CD8-positive, alpha-beta memory T cell (primary cell): ENCODE data around the gene ADGRF5. TPM values are rescaled to one million over a fixed set of nuclear protein-coding genes. Genes with fewer than 3 reads are reported as not detected.

ENCODE experiments used
- CTCF ChIA-PET: fragments of 350-600 bp; sonication (Branson Sonifier 250); formaldehyde crosslinking; loops from one replicate; lab custom pipeline; 2021; ENCODE audit warnings: antibody characterized with exemption; lab: Charles Lee
- POLR2A ChIA-PET: fragments of 350-600 bp; sonication (Branson Sonifier 250); formaldehyde crosslinking; loops from one replicate; lab custom pipeline; 2021; ENCODE audit warnings: antibody characterized with exemption; lab: Charles Lee
- DNase-seq, 5 donors: peaks; one replicate each; pipeline versions ENCODE4 v3.0.0 to v3.0.0-alpha.2; 2020 to 2022; ENCODE audit warnings: mixed read lengths in 1 of 5
- H3K27ac ChIP-seq: one replicate; pipeline ENCODE4 v1.7.0; 2013; ENCODE audit warnings: low read depth, mild to moderate bottlenecking, low read length, moderate library complexity
- H3K27me3 ChIP-seq: 2 replicates; pipeline ENCODE4 v1.7.0; 2013; ENCODE audit warnings: low read length, mild to moderate bottlenecking; ENCODE audit not compliant: insufficient read depth, poor library complexity, severe bottlenecking
- H3K36me3 ChIP-seq: 2 replicates; pipeline ENCODE4 v1.7.0; 2013; ENCODE audit warnings: mild to moderate bottlenecking, low read length, moderate library complexity; ENCODE audit not compliant: insufficient read depth
- H3K4me1 ChIP-seq: 2 replicates; pipeline ENCODE4 v1.7.0; 2013; ENCODE audit warnings: mild to moderate bottlenecking, low read length, moderate library complexity; ENCODE audit not compliant: insufficient read depth
- H3K4me3 ChIP-seq: 2 replicates; pipeline ENCODE4 v1.7.0; 2013; ENCODE audit warnings: mild to moderate bottlenecking, low read length
- H3K9me3 ChIP-seq: 2 replicates; pipeline ENCODE4 v1.7.0; 2013; ENCODE audit warnings: mild to moderate bottlenecking, low read length
- H3K27ac Mint-ChIP-seq, 8 donors: one replicate each; pipeline ENCODE4 v1.8.0; 2020 to 2021; ENCODE audit warnings: mixed read lengths in 8 of 8, mild to moderate bottlenecking in 6 of 8, inconsistent platforms in 3 of 8, moderate library complexity in 3 of 8
- H3K27me3 Mint-ChIP-seq, 2 donors: one replicate each; pipeline ENCODE4 v1.8.0; 2020 to 2021; ENCODE audit warnings: mixed read lengths in 2 of 2, mild to moderate bottlenecking in 1 of 2, moderate library complexity in 1 of 2
- H3K36me3 Mint-ChIP-seq, 3 donors: one replicate each; pipeline ENCODE4 v1.8.0; 2020 to 2021; ENCODE audit warnings: mixed read lengths in 3 of 3, inconsistent platforms in 1 of 3, mild to moderate bottlenecking in 1 of 3
- H3K4me1 Mint-ChIP-seq, 3 donors: one replicate each; pipeline ENCODE4 v1.8.0; 2020 to 2021; ENCODE audit warnings: mixed read lengths in 3 of 3, inconsistent platforms in 1 of 3, mild to moderate bottlenecking in 1 of 3
- H3K4me3 Mint-ChIP-seq, 7 donors: one replicate each; pipeline ENCODE4 v1.8.0; 2020 to 2021; ENCODE audit warnings: mixed read lengths in 7 of 7, mild to moderate bottlenecking in 6 of 7, moderate library complexity in 4 of 7, inconsistent platforms in 2 of 7
- H3K9me3 Mint-ChIP-seq, 5 donors: one replicate each; pipeline ENCODE4 v1.8.0; 2020 to 2022; ENCODE audit warnings: mixed read lengths in 5 of 5, mild to moderate bottlenecking in 3 of 5, moderate library complexity in 2 of 5, inconsistent platforms in 1 of 5
- polyA plus RNA-seq: library from polyadenylated mRNA; unstranded; fragments of 300-500 nt; fragmentation: Illumina TruSeq; gene quantifications from one replicate; pipeline ENCODE4 v1.2.3, GENCODE V29; 2021
- total RNA-seq, 2 experiments: library from RNA; stranded (reverse); gene quantifications; one replicate each; pipeline ENCODE4 v1.2.3, GENCODE V29; 2021

The ADGRF5 gene
- total and polyA plus RNA-seq, 3 experiments from 2014 or later, result not detected

GRCh38 chr6:46909371-46909770 is 12.4 kb downstream of the ADGRF5 start:
- Histone ChIP-seq H3K27me3 (no peaks in the 10 kb centered on the region), H3K36me3 (no peaks in the 10 kb centered on the region), H3K9me3 (no peaks in the 10 kb centered on the region), H3K27ac (no peak overlapping the region), H3K4me1 (no peaks in the 10 kb centered on the region), H3K4me3 (no peak overlapping the region)
- Mint-ChIP-seq H3K27ac (no peak overlapping the region), H3K4me3 (no peak overlapping the region), H3K4me1 (no peaks in the 10 kb centered on the region), H3K36me3 (no peaks in the 10 kb centered on the region), H3K9me3 (no peaks in the 10 kb centered on the region), H3K27me3 (peaks cover 0 to 2% of the 10 kb centered on the region in 2 donors)
- CTCF ChIA-PET, result no interaction called here
- POLR2A ChIA-PET, result no interaction called here
- no peak for DNase-seq

GRCh38 chr6:46906776-46907175 is 15.0 kb downstream of the ADGRF5 start:
- Histone ChIP-seq H3K4me1 (no peaks in the 10 kb centered on the region), H3K4me3 (no peak overlapping the region), H3K36me3 (no peaks in the 10 kb centered on the region), H3K27ac (no peak overlapping the region), H3K27me3 (no peaks in the 10 kb centered on the region), H3K9me3 (no peaks in the 10 kb centered on the region)
- Mint-ChIP-seq H3K4me1 (no peaks in the 10 kb centered on the region), H3K27me3 (peaks cover 3 to 7% of the 10 kb centered on the region in 2 donors), H3K27ac (no peak overlapping the region), H3K9me3 (no peaks in the 10 kb centered on the region), H3K36me3 (no peaks in the 10 kb centered on the region), H3K4me3 (no peak overlapping the region)
- ChIA-PET CTCF (no interaction called here), POLR2A (no interaction called here)
- DNase-seq, result no peak

GRCh38 chr6:46904117-46904516 is 17.6 kb downstream of the ADGRF5 start:
- no peak for DNase-seq
- Histone ChIP-seq H3K9me3 (no peaks in the 10 kb centered on the region), H3K36me3 (no peaks in the 10 kb centered on the region), H3K4me1 (no peaks in the 10 kb centered on the region), H3K4me3 (no peak overlapping the region), H3K27ac (no peak overlapping the region), H3K27me3 (no peaks in the 10 kb centered on the region)
- no peak overlapping the region for H3K4me3 Mint-ChIP-seq
- peaks cover 0 to under 1% (median 0%) of the 10 kb centered on the region in 3 donors for H3K36me3 Mint-ChIP-seq
- POLR2A ChIA-PET, result no interaction called here
- H3K27me3 Mint-ChIP-seq, result peaks cover 4 to 17% of the 10 kb centered on the region in 2 donors
- H3K4me1 Mint-ChIP-seq, result no peaks in the 10 kb centered on the region
- CTCF ChIA-PET, result no interaction called here
- H3K9me3 Mint-ChIP-seq, result no peaks in the 10 kb centered on the region
- H3K27ac Mint-ChIP-seq, result no peak overlapping the region

GRCh38 chr6:46903175-46903574 is 18.6 kb downstream of the ADGRF5 start:
- Mint-ChIP-seq H3K36me3 (peaks cover 0 to 3% (median 0%) of the 10 kb centered on the region in 3 donors), H3K4me1 (no peaks in the 10 kb centered on the region), H3K27ac (no peak overlapping the region), H3K4me3 (no peak overlapping the region), H3K27me3 (peaks cover 4 to 20% of the 10 kb centered on the region in 2 donors), H3K9me3 (no peaks in the 10 kb centered on the region)
- H3K4me3 ChIP-seq, result no peak overlapping the region
- no peaks in the 10 kb centered on the region for H3K9me3 ChIP-seq
- H3K27me3 ChIP-seq, result no peaks in the 10 kb centered on the region
- no peaks in the 10 kb centered on the region for H3K4me1 ChIP-seq
- POLR2A ChIA-PET, result no interaction called here
- DNase-seq, result no peak
- no peak overlapping the region for H3K27ac ChIP-seq
- CTCF ChIA-PET, result no interaction called here
- H3K36me3 ChIP-seq, result no peaks in the 10 kb centered on the region

GRCh38 chr6:46901882-46902314 is 19.8 kb downstream of the ADGRF5 start:
- Mint-ChIP-seq H3K36me3 (peaks cover 0 to 3% (median 0%) of the 10 kb centered on the region in 3 donors), H3K27ac (no peak overlapping the region), H3K27me3 (peaks cover 4 to 20% of the 10 kb centered on the region in 2 donors), H3K9me3 (no peaks in the 10 kb centered on the region), H3K4me3 (no peak overlapping the region), H3K4me1 (no peaks in the 10 kb centered on the region)
- H3K27ac ChIP-seq, result no peak overlapping the region
- H3K4me3 ChIP-seq, result no peak overlapping the region
- no peaks in the 10 kb centered on the region for H3K4me1 ChIP-seq
- DNase-seq, result no peak
- H3K9me3 ChIP-seq, result no peaks in the 10 kb centered on the region
- POLR2A ChIA-PET, result no interaction called here
- H3K36me3 ChIP-seq, result no peaks in the 10 kb centered on the region
- CTCF ChIA-PET, result no interaction called here
- H3K27me3 ChIP-seq, result no peaks in the 10 kb centered on the region

- Histone ChIP-seq H3K36me3 (no peaks in the 10 kb centered on the region), H3K4me1 (no peaks in the 10 kb centered on the region), H3K4me3 (no peak overlapping the region), H3K9me3 (no peaks in the 10 kb centered on the region), H3K27ac (no peak overlapping the region), H3K27me3 (no peaks in the 10 kb centered on the region)
- no peaks in the 10 kb centered on the region for H3K4me1 Mint-ChIP-seq
- H3K36me3 Mint-ChIP-seq, result peaks cover 0 to 3% (median 0%) of the 10 kb centered on the region in 3 donors
- no peak overlapping the region for H3K27ac Mint-ChIP-seq
- H3K4me3 Mint-ChIP-seq, result no peak overlapping the region
- DNase-seq, result no peak
- H3K9me3 Mint-ChIP-seq, result no peaks in the 10 kb centered on the region
- POLR2A ChIA-PET, result no interaction called here
- CTCF ChIA-PET, result no interaction called here
- H3K27me3 Mint-ChIP-seq, result peaks cover 4 to 24% of the 10 kb centered on the region in 2 donors
These were observed 21.5 kb downstream of the ADGRF5 start for GRCh38 chr6:46900266-46900665.

- no peaks in the 10 kb centered on the region for H3K4me1 Mint-ChIP-seq
- H3K4me1 ChIP-seq, result no peaks in the 10 kb centered on the region
- no peaks in the 10 kb centered on the region for H3K36me3 ChIP-seq
- ChIA-PET POLR2A (no interaction called here), CTCF (no interaction called here)
- no peaks in the 10 kb centered on the region for H3K27me3 ChIP-seq
- no peak overlapping the region for H3K27ac Mint-ChIP-seq
- H3K27me3 Mint-ChIP-seq, result peaks cover 4 to 24% of the 10 kb centered on the region in 2 donors
- H3K9me3 Mint-ChIP-seq, result no peaks in the 10 kb centered on the region
- H3K4me3 Mint-ChIP-seq, result no peak overlapping the region
- H3K9me3 ChIP-seq, result no peaks in the 10 kb centered on the region
- peaks cover 0 to 3% (median 0%) of the 10 kb centered on the region in 3 donors for H3K36me3 Mint-ChIP-seq
- H3K27ac ChIP-seq, result no peak overlapping the region
- DNase-seq, result no peak
- H3K4me3 ChIP-seq, result no peak overlapping the region
These were observed 22.1 kb downstream of the ADGRF5 start for GRCh38 chr6:46899659-46900058.

- DNase-seq, result no peak
- H3K4me3 Mint-ChIP-seq, result no peak overlapping the region
- H3K36me3 Mint-ChIP-seq, result peaks cover 0 to 3% (median 0%) of the 10 kb centered on the region in 3 donors
- Histone ChIP-seq H3K27me3 (no peaks in the 10 kb centered on the region), H3K4me1 (no peaks in the 10 kb centered on the region), H3K9me3 (no peaks in the 10 kb centered on the region), H3K36me3 (no peaks in the 10 kb centered on the region), H3K27ac (no peak overlapping the region), H3K4me3 (no peak overlapping the region)
- no peaks in the 10 kb centered on the region for H3K4me1 Mint-ChIP-seq
- CTCF ChIA-PET, result no interaction called here
- POLR2A ChIA-PET, result no interaction called here
- H3K27me3 Mint-ChIP-seq, result peaks cover 4 to 23% of the 10 kb centered on the region in 2 donors
- no peaks in the 10 kb centered on the region for H3K9me3 Mint-ChIP-seq
- no peak overlapping the region for H3K27ac Mint-ChIP-seq
These were observed 23.7 kb downstream of the ADGRF5 start for GRCh38 chr6:46898006-46898405.

GRCh38 chr6:46896871-46897270 is 24.9 kb downstream of the ADGRF5 start:
- CTCF ChIA-PET, result no interaction called here
- H3K27me3 ChIP-seq, result no peaks in the 10 kb centered on the region
- H3K9me3 ChIP-seq, result no peaks in the 10 kb centered on the region
- POLR2A ChIA-PET, result no interaction called here
- Mint-ChIP-seq H3K4me3 (no peak overlapping the region), H3K27ac (no peak overlapping the region), H3K27me3 (peaks cover 3 to 17% of the 10 kb centered on the region in 2 donors), H3K36me3 (peaks cover 0 to 3% (median 0%) of the 10 kb centered on the region in 3 donors), H3K4me1 (no peaks in the 10 kb centered on the region), H3K9me3 (no peaks in the 10 kb centered on the region)
- no peaks in the 10 kb centered on the region for H3K4me1 ChIP-seq
- H3K4me3 ChIP-seq, result no peak overlapping the region
- no peaks in the 10 kb centered on the region for H3K36me3 ChIP-seq
- no peak for DNase-seq
- no peak overlapping the region for H3K27ac ChIP-seq
